Measurements from ENCODE around the gene LRFN3. TPM values are rescaled to one million over a fixed set of nuclear protein-coding genes. Genes with fewer than 3 reads are reported as not detected.
"Not testable (repeated sequence)": the region's sequence is repeated elsewhere in the genome, so short reads cannot be mapped to it uniquely, and the experiment has no call there.

LRFN3 gene
- polyA plus RNA-seq, 2 donors = 4.9 to 5.0 TPM

DNA sequence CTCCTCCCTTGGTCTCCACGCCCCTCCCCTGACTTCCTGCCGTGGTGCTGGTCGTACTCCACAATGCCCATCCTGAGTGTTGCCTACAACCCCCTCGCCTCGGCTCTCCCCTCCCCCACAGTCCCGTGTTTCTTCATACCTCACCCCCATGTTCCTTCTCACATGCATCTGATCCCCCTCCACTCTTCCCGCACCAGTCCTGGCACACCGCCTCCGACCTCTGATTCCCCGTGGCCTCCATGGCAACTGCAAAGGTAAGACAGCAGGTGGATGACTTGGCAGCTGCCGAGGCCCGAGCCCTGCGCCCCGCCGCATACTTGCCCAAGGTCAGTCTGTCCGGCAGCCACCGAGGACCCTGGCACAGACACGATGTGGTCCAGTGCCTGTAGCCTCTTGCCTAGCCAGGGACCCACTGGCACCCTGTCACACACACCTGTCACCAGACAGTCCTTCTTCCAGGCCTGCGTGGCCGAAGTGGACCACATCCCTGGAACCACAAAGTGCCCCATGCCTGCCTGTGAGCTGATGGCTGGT, 42.7 kb downstream of the LRFN3 start:
- Histone ChIP-seq H3K4me3 (ENCODE audit: low read depth in 1 of 2, low read length in 2 of 2) (no peak overlapping the region), H3K27me3 (ENCODE audit: control insufficient read depth in 1 of 2, insufficient read depth in 2 of 2, low read length in 2 of 2) (no peaks in the 10 kb centered on the region), H3K9me3 (ENCODE audit: control insufficient read depth in 2 of 2, insufficient read depth in 1 of 2, low read depth in 1 of 2, low read length in 1 of 2) (no peaks in the 10 kb centered on the region), H3K4me1 (ENCODE audit: control insufficient read depth in 2 of 2, insufficient read depth in 2 of 2, low read length in 1 of 2) (no peaks in the 10 kb centered on the region), H3K27ac (ENCODE audit: low read depth in 2 of 2, low read length in 1 of 2) (no peak overlapping the region), H3K36me3 (ENCODE audit: control insufficient read depth in 2 of 2, insufficient read depth in 2 of 2, low read length in 1 of 2) (no peaks in the 10 kb centered on the region)
- 62 to 63% methylated on average over 20 of the region's 20 CpGs for WGBS, 2 donors

DNA sequence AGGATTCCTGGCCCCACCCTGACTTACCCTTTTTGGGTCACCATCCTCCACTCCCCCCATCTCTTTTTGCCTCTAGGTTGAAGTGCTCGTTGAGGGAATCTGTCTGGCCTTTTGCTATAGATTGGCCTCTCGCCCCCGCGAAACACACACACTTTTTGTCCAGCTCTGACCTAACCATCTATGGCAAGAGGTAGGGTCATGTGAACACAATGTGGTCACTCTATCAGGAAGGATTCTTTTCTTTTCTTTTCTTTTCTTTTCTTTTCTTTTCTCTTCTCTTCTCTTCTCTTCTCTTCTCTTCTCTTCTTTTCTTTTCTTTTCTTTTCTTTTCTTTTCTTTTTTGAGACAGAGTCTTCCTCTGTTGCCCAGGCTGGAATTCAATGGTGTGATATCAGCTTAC, 44.8 kb downstream of the LRFN3 start:
- 83 to 85% methylated on average over 4 of the region's 4 CpGs for WGBS, 2 donors
- not testable (repeated sequence) for H3K4me1 ChIP-seq (ENCODE audit: control insufficient read depth in 2 of 2, insufficient read depth in 2 of 2, low read length in 1 of 2); H3K27ac ChIP-seq (ENCODE audit: low read depth in 2 of 2, low read length in 1 of 2); H3K4me3 ChIP-seq (ENCODE audit: low read depth in 1 of 2, low read length in 2 of 2); H3K27me3 ChIP-seq (ENCODE audit: control insufficient read depth in 1 of 2, insufficient read depth in 2 of 2, low read length in 2 of 2); H3K9me3 ChIP-seq (ENCODE audit: control insufficient read depth in 2 of 2, insufficient read depth in 1 of 2, low read depth in 1 of 2, low read length in 1 of 2); H3K36me3 ChIP-seq (ENCODE audit: control insufficient read depth in 2 of 2, insufficient read depth in 2 of 2, low read length in 1 of 2)

DNA sequence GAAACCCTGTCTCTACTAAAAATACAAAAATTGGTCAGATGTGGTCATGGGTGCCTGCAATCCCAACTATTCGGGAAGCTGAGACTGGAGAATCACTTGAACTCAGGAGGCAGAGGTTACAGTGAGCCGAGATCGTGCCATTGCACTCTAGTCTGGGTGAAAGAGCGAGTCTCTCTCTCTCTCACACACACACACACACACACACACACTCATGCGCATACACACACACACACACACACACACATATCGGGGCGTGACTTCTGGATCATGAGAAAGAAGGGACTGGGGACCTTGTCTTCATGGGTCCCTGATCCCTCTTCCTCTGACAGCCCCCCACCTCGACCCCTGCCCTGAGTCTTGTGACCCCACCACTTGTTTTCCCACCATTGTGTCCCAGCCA, 47.0 kb downstream of the LRFN3 start:
- H3K36me3 ChIP-seq (ENCODE audit: control insufficient read depth in 2 of 2, insufficient read depth in 2 of 2, low read length in 1 of 2) = no peaks in the 10 kb centered on the region
- WGBS, 2 donors = 71 to 80% methylated on average over 8 of the region's 8 CpGs

DNA sequence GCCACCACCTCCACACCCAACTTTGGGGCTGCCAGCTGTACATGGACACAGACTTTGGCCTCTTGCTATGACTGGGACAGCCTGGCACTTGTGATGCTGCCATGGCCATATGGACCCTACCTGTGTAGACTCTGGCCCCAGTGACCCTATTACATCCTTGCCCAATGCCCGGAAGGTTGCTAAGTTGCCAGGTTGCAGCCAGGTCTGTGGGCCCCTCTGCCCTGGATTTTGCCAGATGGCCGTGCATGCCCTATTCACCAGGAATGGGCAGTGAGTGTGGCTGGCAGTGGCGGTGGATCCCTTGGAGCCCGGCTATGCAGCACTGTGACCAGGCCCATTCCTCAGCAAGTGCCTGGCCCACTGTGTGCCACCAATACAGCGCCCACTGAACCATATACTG, 49.9 kb downstream of the LRFN3 start:
- no peak overlapping the region for H3K4me3 ChIP-seq (ENCODE audit: low read depth in 1 of 2, low read length in 2 of 2)
- H3K4me1 ChIP-seq (ENCODE audit: control insufficient read depth in 2 of 2, insufficient read depth in 2 of 2, low read length in 1 of 2) = no peaks in the 10 kb centered on the region
- no peak overlapping the region for H3K27ac ChIP-seq (ENCODE audit: low read depth in 2 of 2, low read length in 1 of 2)
- H3K27me3 ChIP-seq (ENCODE audit: control insufficient read depth in 1 of 2, insufficient read depth in 2 of 2, low read length in 2 of 2) = no peaks in the 10 kb centered on the region
- H3K36me3 ChIP-seq (ENCODE audit: control insufficient read depth in 2 of 2, insufficient read depth in 2 of 2, low read length in 1 of 2) = no peaks in the 10 kb centered on the region
- H3K9me3 ChIP-seq (ENCODE audit: control insufficient read depth in 2 of 2, insufficient read depth in 1 of 2, low read depth in 1 of 2, low read length in 1 of 2) = no peaks in the 10 kb centered on the region
- 87 to 92% methylated on average over 5 of the region's 5 CpGs for WGBS, 2 donors

More for the DNA sequence above, 47.0 kb downstream of the LRFN3 start:
- Histone ChIP-seq H3K9me3 (ENCODE audit: control insufficient read depth in 2 of 2, insufficient read depth in 1 of 2, low read depth in 1 of 2, low read length in 1 of 2) (no peaks in the 10 kb centered on the region), H3K27me3 (ENCODE audit: control insufficient read depth in 1 of 2, insufficient read depth in 2 of 2, low read length in 2 of 2) (no peaks in the 10 kb centered on the region), H3K4me1 (ENCODE audit: control insufficient read depth in 2 of 2, insufficient read depth in 2 of 2, low read length in 1 of 2) (no peaks in the 10 kb centered on the region), H3K27ac (ENCODE audit: low read depth in 2 of 2, low read length in 1 of 2) (no peak overlapping the region), H3K4me3 (ENCODE audit: low read depth in 1 of 2, low read length in 2 of 2) (no peak overlapping the region)

DNA sequence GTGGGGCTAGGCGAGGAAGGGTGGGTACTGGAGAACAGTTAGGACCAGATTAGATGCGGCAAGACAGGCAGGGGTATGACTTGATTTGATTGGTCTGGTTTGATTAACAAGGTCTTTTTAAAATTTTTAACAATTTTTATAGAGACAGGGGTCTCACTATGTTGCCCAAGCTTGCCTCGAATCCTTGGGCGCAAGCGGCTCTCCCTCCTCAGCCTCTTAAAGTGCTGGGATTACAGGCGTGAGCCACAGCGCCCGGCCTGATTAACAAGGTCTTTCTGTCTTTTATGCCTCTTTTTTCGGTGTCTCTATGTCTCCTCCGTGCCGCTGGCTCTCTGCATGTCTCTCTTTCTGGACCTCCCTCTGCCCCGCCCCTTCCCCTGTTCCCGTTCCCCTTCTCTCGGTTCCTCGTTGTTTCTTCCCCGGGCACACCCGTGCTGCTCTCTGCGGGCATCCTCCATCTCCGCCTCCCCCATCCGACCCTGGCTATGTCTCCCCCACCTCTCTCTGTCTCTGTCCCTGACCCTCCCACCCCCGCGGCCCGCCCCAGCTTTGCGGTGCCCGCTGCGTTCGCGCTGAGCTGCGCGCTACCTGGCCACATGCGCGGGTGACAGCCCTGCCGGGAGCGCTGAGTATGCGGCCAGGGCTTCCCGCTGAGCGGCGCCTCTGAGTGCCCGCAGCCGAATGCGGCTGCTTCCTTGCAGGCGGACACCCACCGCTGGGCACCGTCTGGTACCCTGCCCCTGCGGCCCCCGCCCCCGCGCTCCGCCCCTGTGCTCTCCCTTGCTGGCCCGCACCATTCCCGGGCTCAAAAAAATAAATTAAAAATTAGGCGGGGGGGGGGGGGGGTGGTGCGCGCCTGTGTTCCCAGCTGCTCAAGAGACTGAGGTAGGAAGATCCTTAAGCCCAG, 50.7 kb downstream of the LRFN3 start:
- Histone ChIP-seq H3K4me1 (ENCODE audit: control insufficient read depth in 2 of 2, insufficient read depth in 2 of 2, low read length in 1 of 2) (no peaks in the 10 kb centered on the region), H3K27me3 (ENCODE audit: control insufficient read depth in 1 of 2, insufficient read depth in 2 of 2, low read length in 2 of 2) (no peaks in the 10 kb centered on the region), H3K27ac (ENCODE audit: low read depth in 2 of 2, low read length in 1 of 2) (no peak overlapping the region), H3K4me3 (ENCODE audit: low read depth in 1 of 2, low read length in 2 of 2) (peak overlapping the region; percentile 2 to 34), H3K9me3 (ENCODE audit: control insufficient read depth in 2 of 2, insufficient read depth in 1 of 2, low read depth in 1 of 2, low read length in 1 of 2) (no peaks in the 10 kb centered on the region), H3K36me3 (ENCODE audit: control insufficient read depth in 2 of 2, insufficient read depth in 2 of 2, low read length in 1 of 2) (no peaks in the 10 kb centered on the region)
- 7 to 9% methylated on average over 54 of the region's 54 CpGs for WGBS, 2 donors

DNA sequence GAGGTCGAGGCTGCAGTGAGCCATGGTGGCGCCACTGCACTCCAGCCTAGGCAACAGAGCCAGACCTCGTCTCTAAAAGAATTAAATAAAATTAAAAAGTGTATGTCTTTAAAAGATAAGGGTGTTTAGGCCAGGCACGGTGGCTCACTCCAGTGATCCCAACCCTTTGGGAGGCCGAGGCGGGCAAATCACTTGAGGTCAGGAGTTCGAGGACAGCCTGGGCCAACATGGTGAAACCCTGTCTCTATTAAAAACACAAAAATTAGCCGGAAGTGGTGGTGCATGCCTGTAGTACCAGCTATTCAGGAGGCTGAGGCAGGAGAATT, 51.4 kb downstream of the LRFN3 start:
- H3K4me1 ChIP-seq (ENCODE audit: control insufficient read depth in 2 of 2, insufficient read depth in 2 of 2, low read length in 1 of 2) = no peaks in the 10 kb centered on the region
- H3K4me3 ChIP-seq (ENCODE audit: low read depth in 1 of 2, low read length in 2 of 2) = peak overlapping the region in 1 of 2 donors; percentile 34
- H3K36me3 ChIP-seq (ENCODE audit: control insufficient read depth in 2 of 2, insufficient read depth in 2 of 2, low read length in 1 of 2) = no peaks in the 10 kb centered on the region
- 30 to 32% methylated on average over 8 of the region's 8 CpGs for WGBS, 2 donors
- no peak overlapping the region for H3K27ac ChIP-seq (ENCODE audit: low read depth in 2 of 2, low read length in 1 of 2)
- no peaks in the 10 kb centered on the region for H3K9me3 ChIP-seq (ENCODE audit: control insufficient read depth in 2 of 2, insufficient read depth in 1 of 2, low read depth in 1 of 2, low read length in 1 of 2)
- no peaks in the 10 kb centered on the region for H3K27me3 ChIP-seq (ENCODE audit: control insufficient read depth in 1 of 2, insufficient read depth in 2 of 2, low read length in 2 of 2)

DNA sequence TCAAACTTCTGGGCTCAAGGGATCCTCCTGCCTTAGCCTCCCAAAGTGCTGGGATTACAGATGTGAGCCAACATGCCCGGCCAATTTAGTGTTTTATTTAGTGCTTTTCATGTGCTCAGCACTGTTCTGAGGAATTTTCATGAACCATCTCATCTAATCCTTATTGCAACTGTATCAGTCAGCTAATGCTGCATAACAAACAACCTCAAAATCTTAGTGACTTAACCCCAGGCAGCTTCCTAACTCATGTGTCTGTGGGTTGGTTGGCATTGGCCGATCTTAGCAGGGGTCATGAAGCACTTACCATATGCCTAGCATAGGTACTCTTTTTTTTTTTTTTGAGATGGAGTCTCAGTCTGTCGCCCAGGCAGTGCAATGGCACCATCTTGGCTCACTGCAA, 52.6 kb downstream of the LRFN3 start:
- WGBS, 2 donors = 87 to 88% methylated on average over 3 of the region's 3 CpGs
- Histone ChIP-seq H3K4me1 (ENCODE audit: control insufficient read depth in 2 of 2, insufficient read depth in 2 of 2, low read length in 1 of 2) (peaks cover 0 to under 1% of the 10 kb centered on the region in 2 donors), H3K27me3 (ENCODE audit: control insufficient read depth in 1 of 2, insufficient read depth in 2 of 2, low read length in 2 of 2) (no peaks in the 10 kb centered on the region), H3K27ac (ENCODE audit: low read depth in 2 of 2, low read length in 1 of 2) (no peak overlapping the region), H3K36me3 (ENCODE audit: control insufficient read depth in 2 of 2, insufficient read depth in 2 of 2, low read length in 1 of 2) (no peaks in the 10 kb centered on the region), H3K4me3 (ENCODE audit: low read depth in 1 of 2, low read length in 2 of 2) (no peak overlapping the region), H3K9me3 (ENCODE audit: control insufficient read depth in 2 of 2, insufficient read depth in 1 of 2, low read depth in 1 of 2, low read length in 1 of 2) (no peaks in the 10 kb centered on the region)

DNA sequence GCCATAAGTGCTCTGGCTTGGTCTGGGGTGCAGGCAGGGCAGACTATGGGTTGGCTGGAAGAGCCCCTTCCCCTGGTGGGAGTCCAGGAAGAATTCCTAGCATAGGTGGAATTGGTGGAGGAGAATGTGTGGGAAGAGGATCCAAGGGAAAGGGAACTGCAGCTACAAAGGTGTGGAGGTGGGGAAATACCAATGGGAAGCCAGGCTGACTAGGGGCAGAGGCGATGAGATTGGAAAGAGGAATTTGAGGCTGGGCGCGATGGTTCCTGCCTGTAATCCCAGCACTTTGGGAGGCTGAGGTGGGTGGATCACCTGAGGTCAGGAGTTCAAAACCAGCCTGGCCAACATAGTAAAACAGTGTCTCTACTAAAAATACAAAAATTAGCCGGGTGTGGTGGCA, 54.0 kb downstream of the LRFN3 start:
- WGBS, 2 donors = 90 to 93% methylated on average over 4 of the region's 4 CpGs
- Histone ChIP-seq H3K4me3 (ENCODE audit: low read depth in 1 of 2, low read length in 2 of 2) (no peak overlapping the region), H3K9me3 (ENCODE audit: control insufficient read depth in 2 of 2, insufficient read depth in 1 of 2, low read depth in 1 of 2, low read length in 1 of 2) (no peaks in the 10 kb centered on the region), H3K36me3 (ENCODE audit: control insufficient read depth in 2 of 2, insufficient read depth in 2 of 2, low read length in 1 of 2) (no peaks in the 10 kb centered on the region), H3K4me1 (ENCODE audit: control insufficient read depth in 2 of 2, insufficient read depth in 2 of 2, low read length in 1 of 2) (peaks cover 0 to 7% of the 10 kb centered on the region in 2 donors), H3K27ac (ENCODE audit: low read depth in 2 of 2, low read length in 1 of 2) (no peak overlapping the region), H3K27me3 (ENCODE audit: control insufficient read depth in 1 of 2, insufficient read depth in 2 of 2, low read length in 2 of 2) (no peaks in the 10 kb centered on the region)

DNA sequence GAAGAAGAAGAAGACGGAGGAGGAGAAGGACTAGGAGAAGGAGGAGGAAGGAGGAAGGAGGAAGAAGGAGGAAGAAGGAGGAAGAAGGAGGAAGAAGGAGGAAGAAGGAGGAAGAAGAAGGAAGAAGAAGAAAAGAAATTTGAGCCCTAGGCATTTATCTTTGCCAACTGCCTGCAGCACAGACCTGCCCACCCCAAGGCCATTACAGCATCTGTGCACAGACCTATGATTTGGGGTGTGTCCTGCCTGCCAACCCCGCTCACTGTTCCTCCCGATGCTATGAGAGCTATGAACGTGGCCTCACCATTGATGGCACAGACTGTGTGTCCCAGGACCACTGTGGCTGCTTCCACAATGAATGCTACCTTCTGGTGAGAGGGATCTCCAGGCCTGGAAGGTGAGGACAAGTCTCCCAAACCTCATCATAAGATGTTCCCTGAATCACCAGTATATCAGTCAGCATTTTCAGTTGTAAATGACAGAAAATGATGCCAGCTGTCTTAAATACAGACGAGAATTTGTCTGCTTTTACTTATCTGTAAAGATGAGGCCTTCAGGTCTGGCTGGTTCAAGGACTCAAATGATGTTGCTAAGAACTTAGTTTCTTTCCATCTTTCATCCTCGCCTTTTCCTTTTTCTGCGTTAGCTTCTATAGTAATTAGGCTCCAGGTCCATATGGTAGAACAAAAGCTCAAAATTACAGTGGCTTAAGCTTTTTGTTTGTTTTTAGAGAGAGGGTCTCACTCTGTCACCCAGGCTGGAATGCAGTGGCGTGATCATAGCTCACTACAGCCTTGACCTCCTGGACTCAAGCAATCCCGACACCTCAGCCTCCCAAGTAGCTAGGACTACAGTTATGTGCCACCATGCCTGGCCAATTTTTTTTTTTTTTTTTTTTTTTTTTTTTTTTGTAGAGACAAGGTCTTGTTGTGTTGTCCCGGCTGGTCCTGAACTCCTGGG, 54.9 kb downstream of the LRFN3 start:
- H3K36me3 ChIP-seq (ENCODE audit: control insufficient read depth in 2 of 2, insufficient read depth in 2 of 2, low read length in 1 of 2) = no peaks in the 10 kb centered on the region
- H3K27ac ChIP-seq (ENCODE audit: low read depth in 2 of 2, low read length in 1 of 2) = no peak overlapping the region
- WGBS, 2 donors = 80 to 81% methylated on average over 10 of the region's 10 CpGs
- no peaks in the 10 kb centered on the region for H3K9me3 ChIP-seq (ENCODE audit: control insufficient read depth in 2 of 2, insufficient read depth in 1 of 2, low read depth in 1 of 2, low read length in 1 of 2)
- H3K4me1 ChIP-seq (ENCODE audit: control insufficient read depth in 2 of 2, insufficient read depth in 2 of 2, low read length in 1 of 2) = peaks cover 0 to 7% of the 10 kb centered on the region in 2 donors
- H3K4me3 ChIP-seq (ENCODE audit: low read depth in 1 of 2, low read length in 2 of 2) = no peak overlapping the region
- no peaks in the 10 kb centered on the region for H3K27me3 ChIP-seq (ENCODE audit: control insufficient read depth in 1 of 2, insufficient read depth in 2 of 2, low read length in 2 of 2)
